Effector memory CD8-positive, alpha-beta T cell (primary cell): ENCODE data around the gene SGTA.

Experiments used
- ATAC-seq: fragments of 150-1000 bp; cut with Tn5 transposase; replicated peaks from 2 replicates; pipeline ENCODE4 v1.10.0; 2021; ENCODE audit warnings: mild to moderate bottlenecking, moderate library complexity
- DNase-seq, 3 experiments: peaks; one replicate each; pipeline ENCODE4 v3.0.0; 2021
- H3K27ac Mint-ChIP-seq, 2 donors: one replicate each; pipeline ENCODE4 v1.8.0; 2022; ENCODE audit warnings: mild to moderate bottlenecking in 2 of 2, mixed read lengths in 2 of 2, moderate library complexity in 2 of 2
- H3K27me3 Mint-ChIP-seq, 2 donors: one replicate each; pipeline ENCODE4 v1.8.0; 2022; ENCODE audit warnings: mixed read lengths in 2 of 2
- H3K36me3 Mint-ChIP-seq: one replicate; pipeline ENCODE4 v1.8.0; 2022; ENCODE audit warnings: mild to moderate bottlenecking, moderate library complexity, mixed read lengths; ENCODE audit not compliant: insufficient read depth
- H3K4me1 Mint-ChIP-seq, 2 donors: one replicate each; pipeline ENCODE4 v1.8.0; 2022; ENCODE audit warnings: low read depth in 2 of 2, mixed read lengths in 2 of 2
- H3K4me3 Mint-ChIP-seq, 2 donors: one replicate each; pipeline ENCODE4 v1.8.0; 2022; ENCODE audit warnings: mild to moderate bottlenecking in 2 of 2, mixed read lengths in 2 of 2, moderate library complexity in 2 of 2
- H3K9me3 Mint-ChIP-seq, 2 donors: one replicate each; pipeline ENCODE4 v1.8.0; 2022; ENCODE audit warnings: mixed read lengths in 2 of 2

The SGTA gene

DNA sequence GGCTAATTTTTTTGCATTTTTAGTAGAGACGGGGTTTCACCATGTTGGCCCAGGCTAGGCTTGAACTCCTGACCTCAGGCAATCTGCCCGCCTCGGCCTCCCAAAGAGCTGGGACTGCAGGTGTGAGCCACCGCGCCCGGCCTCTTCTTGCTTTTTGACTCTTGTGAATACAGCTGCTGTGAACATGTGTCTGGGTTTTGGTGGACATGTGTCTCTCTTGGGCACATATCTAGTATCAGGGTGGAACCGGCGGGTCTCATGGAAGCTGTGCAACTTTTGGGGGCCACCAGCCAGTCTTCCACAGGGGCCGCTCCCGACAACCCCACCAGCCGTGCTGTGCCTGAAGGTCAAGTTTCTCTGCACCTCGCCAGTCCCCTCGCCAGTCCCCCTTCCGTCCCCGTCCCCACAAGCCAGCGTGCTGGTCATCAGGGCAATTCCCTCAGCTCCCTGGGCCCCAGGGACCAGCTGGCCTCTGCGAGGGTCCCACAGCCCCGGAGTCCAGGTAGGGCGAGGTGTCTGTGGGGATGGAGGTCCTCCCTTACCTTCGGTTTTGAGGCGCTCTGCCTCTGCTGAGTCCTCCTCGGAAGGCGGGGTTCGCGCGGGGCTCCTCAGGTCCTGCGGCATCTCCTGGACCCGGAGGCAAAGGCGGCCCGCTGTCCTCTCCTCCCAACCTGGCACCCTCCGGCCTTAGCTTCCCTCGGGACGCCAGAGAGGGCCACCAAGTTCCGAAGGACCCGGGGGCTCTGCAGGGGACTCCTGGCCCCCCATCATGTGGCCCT is 16.3 kb downstream of the SGTA start:
- peaks cover 46% of the 10 kb centered on the region for H3K36me3 Mint-ChIP-seq
- H3K9me3 Mint-ChIP-seq, result no peaks in the 10 kb centered on the region
- no peaks in the 10 kb centered on the region for H3K27me3 Mint-ChIP-seq
- no peak overlapping the region for H3K4me3 Mint-ChIP-seq
- DNase-seq (no peak), ATAC-seq (no peak)
- no peak overlapping the region for H3K27ac Mint-ChIP-seq
- H3K4me1 Mint-ChIP-seq, result no peaks in the 10 kb centered on the region

DNA sequence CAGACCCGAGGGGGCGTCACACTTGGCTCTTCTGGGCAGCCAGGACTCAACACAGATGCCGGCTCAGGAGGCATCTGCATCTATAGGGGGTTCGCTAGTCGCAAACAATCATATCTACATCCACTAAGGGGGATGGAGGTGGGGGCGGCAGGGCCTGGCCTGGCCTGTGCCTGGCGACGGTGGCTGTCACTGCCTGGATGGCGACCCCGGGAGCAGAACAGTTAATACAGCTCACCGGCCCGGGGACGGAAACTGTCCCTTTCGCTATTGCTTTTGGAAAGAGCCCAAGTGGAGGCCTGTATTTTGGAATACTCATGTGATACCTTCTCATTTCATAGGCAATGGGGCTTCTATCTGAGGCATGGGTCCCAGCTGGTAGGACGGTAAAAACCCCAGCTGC is 17.7 kb downstream of the SGTA start:
- Mint-ChIP-seq H3K27me3 (no peaks in the 10 kb centered on the region), H3K27ac (peak overlapping the region in 1 of 2 donors; percentile 29), H3K9me3 (no peaks in the 10 kb centered on the region), H3K4me3 (no peak overlapping the region), H3K4me1 (no peaks in the 10 kb centered on the region), H3K36me3 (peaks cover 54% of the 10 kb centered on the region)
- ATAC-seq, result no peak
- no peak for DNase-seq

DNA sequence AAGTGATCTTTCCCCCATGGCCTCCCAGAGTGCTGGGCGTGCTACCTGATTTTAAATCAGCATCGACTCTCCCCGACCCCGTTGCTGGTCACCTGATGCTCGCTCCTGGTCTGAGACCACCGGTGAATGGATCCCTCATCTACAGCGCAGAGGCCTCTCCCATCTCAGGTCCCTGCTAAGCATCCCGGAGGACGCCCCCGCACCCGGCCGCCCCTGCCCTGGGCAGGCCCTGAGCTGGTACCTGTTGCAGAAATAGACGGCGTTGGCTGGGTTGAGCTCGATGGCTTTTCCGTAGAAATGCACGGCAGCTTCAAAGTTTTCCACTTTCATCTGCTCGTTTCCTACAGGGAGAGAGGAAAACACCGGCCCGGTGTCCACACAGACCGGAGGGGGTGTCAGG is 18.1 kb downstream of the SGTA start:
- DNase-seq (no peak), ATAC-seq (no peak)
- Mint-ChIP-seq H3K36me3 (peaks cover 59% of the 10 kb centered on the region), H3K4me1 (no peaks in the 10 kb centered on the region), H3K4me3 (no peak overlapping the region), H3K27ac (no peak overlapping the region), H3K9me3 (no peaks in the 10 kb centered on the region), H3K27me3 (no peaks in the 10 kb centered on the region)

DNA sequence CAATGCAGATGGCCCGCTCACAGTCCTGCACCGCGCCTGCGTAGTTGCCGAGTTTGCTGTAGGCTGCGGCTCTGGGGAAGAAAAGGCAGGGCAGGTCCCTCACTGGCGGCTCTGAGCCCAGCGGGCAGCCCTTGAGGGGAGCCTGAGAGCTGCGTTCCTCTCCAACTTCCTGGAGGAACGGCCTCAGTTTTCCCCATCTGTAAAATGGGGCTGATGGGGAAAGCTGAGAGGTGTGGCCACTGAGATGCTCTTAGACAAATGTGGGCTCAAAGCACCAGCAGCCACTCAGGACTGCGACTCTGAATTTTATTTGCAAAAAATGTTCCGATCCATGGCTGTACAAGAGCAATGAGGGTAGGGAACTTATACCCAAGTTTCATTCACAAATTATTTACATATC is 19.4 kb downstream of the SGTA start:
- H3K4me3 Mint-ChIP-seq, result no peak overlapping the region
- ATAC-seq (no peak), DNase-seq (no peak)
- no peaks in the 10 kb centered on the region for H3K9me3 Mint-ChIP-seq
- H3K4me1 Mint-ChIP-seq, result peaks cover 3 to 6% of the 10 kb centered on the region in 2 donors
- H3K27me3 Mint-ChIP-seq, result no peaks in the 10 kb centered on the region
- no peak overlapping the region for H3K27ac Mint-ChIP-seq
- H3K36me3 Mint-ChIP-seq, result peaks cover 64% of the 10 kb centered on the region

DNA sequence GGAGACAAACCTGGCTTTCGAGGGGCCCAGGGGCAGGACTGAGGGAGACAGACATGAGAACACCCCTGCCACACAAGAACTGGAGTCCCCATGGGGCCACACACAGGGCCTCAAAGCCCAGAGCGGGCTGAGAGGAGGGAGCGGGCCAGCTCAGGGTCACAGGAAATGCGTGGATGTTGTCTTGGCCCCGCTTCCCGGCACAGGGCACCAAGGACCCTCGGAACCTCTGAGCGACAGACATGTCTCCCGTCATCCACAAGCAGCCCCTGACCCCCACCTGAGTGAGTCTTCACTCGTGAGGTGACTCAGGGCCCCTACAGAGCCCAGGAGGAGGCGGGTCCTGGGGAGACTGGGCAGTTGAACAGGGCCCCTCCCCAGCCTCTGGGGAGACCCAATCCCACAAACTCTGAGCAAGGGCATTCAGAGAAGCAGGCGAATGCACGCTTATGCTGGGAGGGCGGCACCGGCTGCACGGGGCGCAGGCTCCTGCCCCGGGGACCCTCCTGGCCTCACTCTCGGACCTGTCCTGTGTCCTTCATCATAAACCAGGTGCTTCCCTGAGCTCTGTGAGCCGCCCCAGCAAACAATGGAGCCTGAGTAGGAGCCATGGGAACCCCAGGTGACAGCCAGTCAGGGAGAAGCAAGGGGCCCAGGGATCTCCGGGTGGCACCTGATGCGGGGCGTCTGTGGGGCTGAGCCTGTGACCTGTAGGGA is 20.1 kb downstream of the SGTA start:
- Mint-ChIP-seq H3K4me1 (peaks cover 3 to 6% of the 10 kb centered on the region in 2 donors), H3K4me3 (no peak overlapping the region), H3K36me3 (peaks cover 60% of the 10 kb centered on the region), H3K27me3 (no peaks in the 10 kb centered on the region), H3K9me3 (no peaks in the 10 kb centered on the region), H3K27ac (no peak overlapping the region)
- no peak for ATAC-seq
- DNase-seq, result no peak

DNA sequence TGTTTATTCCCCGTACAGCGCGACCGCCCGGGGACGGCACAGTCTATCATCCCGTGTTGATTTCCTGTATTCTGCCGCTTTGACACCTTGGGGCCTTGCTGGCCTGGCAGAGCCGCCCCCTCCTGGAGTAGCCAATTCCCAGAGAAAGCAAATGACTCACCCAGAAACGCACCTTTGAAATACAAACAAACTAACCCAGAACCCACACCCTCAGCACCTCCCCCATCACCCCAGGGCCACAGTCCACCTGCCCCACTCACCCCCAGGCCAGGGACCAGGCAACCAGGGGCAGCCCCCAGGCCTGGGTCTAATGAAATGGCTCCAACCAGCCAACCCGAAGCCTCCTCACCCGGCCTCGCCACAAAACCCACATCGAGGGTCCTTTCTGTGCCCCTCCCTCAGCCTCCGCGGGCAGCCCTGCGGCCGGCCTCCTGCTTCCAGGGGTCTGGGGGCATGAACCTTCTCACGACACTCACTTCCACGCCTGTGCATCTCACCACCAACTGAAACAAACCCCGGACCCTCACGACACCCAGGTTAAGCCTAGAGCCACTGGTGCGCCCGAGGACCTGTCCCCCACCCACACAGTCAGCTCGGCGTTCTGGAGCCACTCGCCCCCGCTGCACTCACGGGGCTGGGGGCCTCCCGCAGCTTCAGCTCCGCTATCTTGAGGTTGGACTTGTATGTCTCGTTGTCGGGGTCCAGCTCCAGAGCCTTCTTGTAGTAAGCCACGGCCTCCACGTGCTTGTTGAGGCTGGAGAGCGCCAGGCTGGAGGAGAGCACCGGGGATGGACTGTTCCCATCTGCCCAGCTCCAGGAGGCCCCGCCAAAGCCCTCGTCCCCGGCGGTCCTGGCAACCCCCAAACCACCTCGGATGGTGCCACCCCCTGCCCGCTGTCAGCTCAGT is 20.9 kb downstream of the SGTA start:
- Mint-ChIP-seq H3K4me1 (peaks cover 3 to 8% of the 10 kb centered on the region in 2 donors), H3K27ac (no peak overlapping the region), H3K27me3 (no peaks in the 10 kb centered on the region)

DNA sequence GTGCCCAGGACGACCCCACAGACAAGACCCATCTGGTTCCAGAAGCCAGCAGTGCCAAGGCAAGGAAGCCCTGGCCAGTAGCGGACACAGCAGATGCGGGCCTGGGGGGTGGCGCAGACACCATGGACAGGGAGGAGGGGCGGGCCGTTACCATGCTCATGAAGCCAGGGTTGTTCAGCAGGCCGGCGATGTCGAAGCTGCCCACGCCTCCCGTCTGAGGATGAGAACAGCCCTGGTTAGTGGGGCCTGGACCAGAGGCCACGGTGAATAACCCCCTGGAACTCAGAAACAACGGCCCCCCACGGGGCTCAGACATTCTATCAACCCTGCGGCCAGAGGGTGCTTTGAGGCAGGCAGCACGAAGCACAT is 21.8 kb downstream of the SGTA start:
- H3K4me3 Mint-ChIP-seq, result no peak overlapping the region
- H3K4me1 Mint-ChIP-seq, result peaks cover 3 to 8% of the 10 kb centered on the region in 2 donors
- H3K27ac Mint-ChIP-seq, result no peak overlapping the region
- H3K27me3 Mint-ChIP-seq, result no peaks in the 10 kb centered on the region
- H3K36me3 Mint-ChIP-seq, result peaks cover 58% of the 10 kb centered on the region
- ATAC-seq (no peak), DNase-seq (no peak)
- no peaks in the 10 kb centered on the region for H3K9me3 Mint-ChIP-seq

More for the DNA sequence above, 20.9 kb downstream of the SGTA start:
- DNase-seq (no peak), ATAC-seq (no peak)
- Mint-ChIP-seq H3K36me3 (peaks cover 60% of the 10 kb centered on the region), H3K4me3 (no peak overlapping the region), H3K9me3 (no peaks in the 10 kb centered on the region)

DNA sequence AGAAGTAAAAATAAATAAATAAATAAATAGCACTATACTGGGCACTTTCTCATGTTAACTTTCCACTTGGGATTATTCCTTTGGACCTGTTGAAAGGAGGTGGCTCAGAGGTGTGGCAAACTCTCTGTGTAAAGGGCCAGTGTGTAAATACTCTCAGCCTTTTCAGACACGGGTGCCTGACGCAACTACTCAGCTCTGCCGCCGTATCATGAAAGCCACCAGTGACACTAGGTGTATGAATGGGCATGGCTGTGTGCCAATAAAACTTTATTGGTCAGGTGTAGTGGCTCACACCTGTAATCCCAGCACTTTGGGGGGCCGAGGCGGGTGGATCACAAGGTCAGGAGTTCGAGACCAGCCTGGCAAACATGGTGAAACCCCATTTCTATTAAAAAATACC is 23.1 kb downstream of the SGTA start:
- Mint-ChIP-seq H3K36me3 (peaks cover 51% of the 10 kb centered on the region), H3K27ac (no peak overlapping the region), H3K4me1 (peaks cover 3 to 8% of the 10 kb centered on the region in 2 donors), H3K9me3 (no peaks in the 10 kb centered on the region), H3K27me3 (no peaks in the 10 kb centered on the region), H3K4me3 (no peak overlapping the region)
- DNase-seq, result no peak
- no peak for ATAC-seq

DNA sequence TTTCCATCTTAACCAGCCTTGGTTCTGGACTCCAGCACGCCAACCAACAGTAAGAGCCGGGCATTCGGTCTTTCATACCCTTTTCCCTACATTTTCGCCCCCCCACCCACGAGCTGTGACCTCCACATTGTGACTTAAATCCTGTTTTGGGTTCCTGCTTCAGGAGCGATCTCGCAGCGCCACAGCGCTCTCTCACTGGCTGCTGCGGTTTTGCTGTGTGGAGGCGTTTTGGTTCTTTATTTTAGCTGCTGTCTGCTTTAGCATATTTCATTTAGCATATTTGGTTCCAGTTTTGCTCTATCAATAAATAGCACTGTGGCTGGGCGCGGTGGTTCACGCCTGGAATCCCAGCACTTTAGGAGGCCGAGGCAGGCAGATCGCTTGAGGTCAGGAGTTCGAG is 23.7 kb downstream of the SGTA start:
- no peak for DNase-seq
- Mint-ChIP-seq H3K4me3 (no peak overlapping the region), H3K9me3 (no peaks in the 10 kb centered on the region), H3K36me3 (peaks cover 48% of the 10 kb centered on the region), H3K27me3 (no peaks in the 10 kb centered on the region), H3K4me1 (peaks cover 3 to 8% of the 10 kb centered on the region in 2 donors), H3K27ac (peak overlapping the region in 1 of 2 donors; percentile 49)
- peak; percentile 29 for ATAC-seq

DNA sequence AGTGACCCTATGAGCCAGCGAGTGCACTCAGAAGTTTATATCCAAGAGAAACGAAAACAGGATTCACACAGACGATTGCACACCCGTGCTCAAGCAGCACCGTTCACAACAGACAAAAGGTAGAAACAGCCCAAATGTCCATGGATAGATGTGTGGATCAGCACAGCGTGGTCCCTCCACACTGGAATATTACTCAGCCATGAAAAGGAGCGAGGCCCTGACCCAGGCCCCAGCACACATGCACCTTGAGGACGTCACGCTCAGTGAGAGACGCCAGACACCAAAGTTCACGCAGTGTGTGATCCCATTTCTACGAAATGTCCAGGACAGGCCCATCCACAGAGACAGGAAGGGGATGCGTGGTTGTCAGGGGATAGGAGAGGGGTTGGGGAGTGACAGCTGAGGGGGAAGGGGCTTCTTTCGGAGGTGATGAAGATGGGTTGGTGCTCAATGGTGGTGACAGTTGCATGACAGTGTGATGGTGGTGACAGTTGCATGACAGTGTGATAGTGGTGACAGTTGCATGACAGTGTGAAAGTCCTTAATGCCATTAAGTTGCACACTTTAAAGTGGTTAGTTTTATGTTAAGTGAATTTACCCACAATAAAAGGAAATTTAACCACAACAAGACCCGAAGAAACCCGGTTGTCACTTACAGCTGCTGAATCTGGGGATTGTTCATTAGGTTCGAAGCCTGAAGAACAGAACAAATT is 24.3 kb downstream of the SGTA start:
- H3K27me3 Mint-ChIP-seq, result no peaks in the 10 kb centered on the region
- no peak overlapping the region for H3K4me3 Mint-ChIP-seq
- DNase-seq, result no peak
- H3K36me3 Mint-ChIP-seq, result peaks cover 43% of the 10 kb centered on the region
- ATAC-seq, result peak; percentile 63
- H3K4me1 Mint-ChIP-seq, result peaks cover 3 to 8% of the 10 kb centered on the region in 2 donors
- no peaks in the 10 kb centered on the region for H3K9me3 Mint-ChIP-seq
- peak overlapping the region in 1 of 2 donors; percentile 49 for H3K27ac Mint-ChIP-seq

DNA sequence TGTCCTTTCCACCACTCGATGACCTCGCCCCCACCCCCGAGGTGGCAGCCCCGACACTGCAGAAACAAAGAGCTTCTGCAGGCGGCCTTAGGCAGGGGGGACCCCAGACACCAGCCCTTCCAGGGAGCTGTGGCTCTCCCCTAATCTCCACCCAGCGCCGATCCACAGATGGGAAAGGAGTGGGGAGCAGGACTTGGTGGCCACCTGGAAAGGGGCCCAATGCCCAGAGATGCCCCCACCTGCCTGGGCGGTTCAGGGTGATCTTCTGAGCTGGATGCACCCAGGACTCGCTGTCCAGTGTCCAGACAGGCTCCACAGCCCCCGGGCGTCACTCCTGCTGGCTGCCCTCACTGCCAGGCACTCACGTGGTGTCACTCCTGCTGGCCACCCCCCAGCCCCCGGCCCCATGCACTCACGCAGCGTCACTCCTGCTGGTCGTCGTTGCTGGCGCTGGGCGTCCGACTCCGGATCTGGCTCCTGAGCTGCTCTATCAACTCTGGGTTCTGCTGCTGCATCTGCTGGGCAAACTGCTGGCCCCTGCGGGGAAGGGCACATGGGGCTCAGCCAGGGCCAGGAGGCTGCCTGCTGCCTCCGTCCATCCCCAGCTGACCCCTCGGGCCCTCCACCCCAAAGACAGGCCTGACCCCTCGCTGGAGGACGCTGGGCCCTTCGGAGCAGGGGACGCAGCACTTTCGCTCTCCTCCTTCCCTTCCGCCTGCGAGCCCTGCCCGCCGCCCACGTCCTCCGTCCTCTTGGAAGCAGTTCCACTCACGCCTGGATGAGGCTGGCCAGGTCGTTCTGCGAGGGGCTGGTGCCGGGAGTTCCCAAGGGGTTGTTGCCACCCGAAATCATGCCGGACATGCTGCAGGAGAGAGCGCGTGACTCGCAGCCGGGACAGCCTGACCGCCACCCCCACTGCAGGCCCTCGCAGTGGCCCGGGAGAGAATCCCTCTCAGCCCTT is 25.9 kb downstream of the SGTA start:
- ATAC-seq (no peak), DNase-seq (no peak)
- Mint-ChIP-seq H3K36me3 (peaks cover 29% of the 10 kb centered on the region), H3K27me3 (no peaks in the 10 kb centered on the region), H3K27ac (no peak overlapping the region), H3K9me3 (no peaks in the 10 kb centered on the region), H3K4me3 (no peak overlapping the region), H3K4me1 (peaks cover 3 to 8% of the 10 kb centered on the region in 2 donors)

DNA sequence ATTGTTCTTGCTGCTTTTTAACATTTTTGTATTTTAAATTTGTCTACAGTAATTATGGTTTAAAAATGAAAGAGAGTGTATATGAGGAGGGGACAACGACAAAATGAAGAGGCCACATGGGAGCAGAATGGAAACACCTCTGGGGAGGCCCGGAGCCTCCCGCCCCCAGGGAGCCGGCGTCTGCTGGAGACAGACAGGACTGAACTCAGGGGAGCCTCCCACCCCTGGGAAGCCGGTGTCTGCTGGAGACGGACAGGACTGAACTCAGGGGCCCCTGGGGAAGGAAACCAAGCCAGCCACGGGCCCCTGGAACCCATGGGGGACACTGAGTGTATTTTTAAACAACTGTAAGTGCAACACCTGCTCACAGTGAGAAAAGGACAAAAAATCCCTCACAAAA is 26.6 kb downstream of the SGTA start:
- no peak for DNase-seq
- H3K9me3 Mint-ChIP-seq, result no peaks in the 10 kb centered on the region
- peaks cover 3 to 8% of the 10 kb centered on the region in 2 donors for H3K4me1 Mint-ChIP-seq
- H3K27me3 Mint-ChIP-seq, result no peaks in the 10 kb centered on the region
- H3K36me3 Mint-ChIP-seq, result peaks cover 24% of the 10 kb centered on the region
- no peak for ATAC-seq
- no peak overlapping the region for H3K27ac Mint-ChIP-seq
- H3K4me3 Mint-ChIP-seq, result no peak overlapping the region
